ENCODE data around the gene ATP2C2.

GRCh38 chr16:84323606-84324005 lies 44.7 kb upstream of the ATP2C2 start:
- TF ChIP-seq CTCF (IDR thresholded peaks at IDR 0.05; ENCODE audit: low read length) (no peak), EZH2 (optimal IDR thresholded peaks at IDR 0.05; ENCODE audit: low read depth, low read length) (no peak), EZH2phosphoT487 (IDR thresholded peaks at IDR 0.05; ENCODE audit: low read length) (no peak)
